Measurements from ENCODE around the gene TMEM127. TPM values are rescaled to one million over a fixed set of nuclear protein-coding genes. Genes with fewer than 3 reads are reported as not detected.
"Not testable (repeated sequence)": the region's sequence is repeated elsewhere in the genome, so short reads cannot be mapped to it uniquely, and the experiment has no call there.

Gene TMEM127
- total RNA-seq, 2 donors from 2014 or later: 27.0 to 28.3 TPM

DNA sequence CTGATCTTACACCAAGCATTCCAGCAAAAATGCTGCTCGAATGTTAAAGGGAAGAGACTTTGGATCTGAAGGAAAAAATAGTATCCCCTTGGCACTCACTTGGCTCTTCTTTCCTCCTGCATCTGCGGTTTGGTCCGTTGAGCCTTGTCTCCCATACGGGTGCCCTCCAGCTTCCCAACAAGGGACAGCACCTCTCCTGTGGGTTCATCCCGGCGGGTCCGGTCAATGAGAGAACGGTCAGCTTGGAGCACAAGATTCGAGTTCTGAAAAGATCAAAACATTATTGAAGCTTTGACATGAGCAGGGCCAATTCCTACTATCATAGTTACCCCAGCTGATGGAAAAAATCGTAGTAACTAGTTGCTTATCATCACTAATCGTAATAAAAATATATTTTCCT is 38.8 kb upstream of the TMEM127 start:
- no peak overlapping the region for H3K27ac ChIP-seq (ENCODE audit: low read depth, low read length)
- peak overlapping the region; percentile 93 for H3K4me3 ChIP-seq (ENCODE audit: low read length)
- Mint-ChIP-seq H3K36me3 (ENCODE audit: low read depth) (peaks cover 46% of the 10 kb centered on the region), H3K27ac (peak overlapping the region; percentile 61), H3K4me3 (peak overlapping the region; percentile 99), H3K27me3 (ENCODE audit: insufficient read depth) (peaks cover 6% of the 10 kb centered on the region), H3K9me3 (no peaks in the 10 kb centered on the region), H3K4me1 (peaks cover 15% of the 10 kb centered on the region)
- 63 to 64% methylated on average over 10 to 11 of the region's 11 CpGs for whole genome bisulfite sequencing, 2 experiments (ENCODE audit: insufficient coverage in 1 of 2, insufficient read length in 1 of 2)
- TF ChIP-seq, protein P1, sequence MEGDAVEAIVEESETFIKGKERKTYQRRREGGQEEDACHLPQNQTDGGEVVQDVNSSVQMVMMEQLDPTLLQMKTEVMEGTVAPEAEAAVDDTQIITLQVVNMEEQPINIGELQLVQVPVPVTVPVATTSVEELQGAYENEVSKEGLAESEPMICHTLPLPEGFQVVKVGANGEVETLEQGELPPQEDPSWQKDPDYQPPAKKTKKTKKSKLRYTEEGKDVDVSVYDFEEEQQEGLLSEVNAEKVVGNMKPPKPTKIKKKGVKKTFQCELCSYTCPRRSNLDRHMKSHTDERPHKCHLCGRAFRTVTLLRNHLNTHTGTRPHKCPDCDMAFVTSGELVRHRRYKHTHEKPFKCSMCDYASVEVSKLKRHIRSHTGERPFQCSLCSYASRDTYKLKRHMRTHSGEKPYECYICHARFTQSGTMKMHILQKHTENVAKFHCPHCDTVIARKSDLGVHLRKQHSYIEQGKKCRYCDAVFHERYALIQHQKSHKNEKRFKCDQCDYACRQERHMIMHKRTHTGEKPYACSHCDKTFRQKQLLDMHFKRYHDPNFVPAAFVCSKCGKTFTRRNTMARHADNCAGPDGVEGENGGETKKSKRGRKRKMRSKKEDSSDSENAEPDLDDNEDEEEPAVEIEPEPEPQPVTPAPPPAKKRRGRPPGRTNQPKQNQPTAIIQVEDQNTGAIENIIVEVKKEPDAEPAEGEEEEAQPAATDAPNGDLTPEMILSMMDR (conservative IDR thresholded peaks at IDR 0.05): no peak
- no peaks in the 10 kb centered on the region for H3K27me3 ChIP-seq (ENCODE audit: control insufficient read depth, insufficient read depth, low read length, poor library complexity, severe bottlenecking)
- DNase-seq: no peak
- H3K9me3 ChIP-seq (ENCODE audit: control insufficient read depth, low read length): no peaks in the 10 kb centered on the region
- H3K9ac ChIP-seq (ENCODE audit: extremely low read depth, low read length, poor library complexity, severe bottlenecking): peak overlapping the region; percentile 76
- H3K4me1 ChIP-seq (ENCODE audit: control insufficient read depth, insufficient read depth, low read length): peaks cover 6% of the 10 kb centered on the region
- H3K36me3 ChIP-seq (ENCODE audit: control insufficient read depth, insufficient read depth, low read length): peaks cover 47% of the 10 kb centered on the region

GRCh38 chr2:96301865-96302264 is 36.1 kb upstream of the TMEM127 start:
- Mint-ChIP-seq H3K4me3 (no peak overlapping the region), H3K4me1 (peaks cover 15% of the 10 kb centered on the region), H3K27ac (no peak overlapping the region), H3K9me3 (no peaks in the 10 kb centered on the region), H3K36me3 (ENCODE audit: low read depth) (peaks cover 70% of the 10 kb centered on the region), H3K27me3 (ENCODE audit: insufficient read depth) (no peaks in the 10 kb centered on the region)
- no peak for DNase-seq
- Histone ChIP-seq H3K4me3 (ENCODE audit: low read length) (no peak overlapping the region), H3K27me3 (ENCODE audit: control insufficient read depth, insufficient read depth, low read length, poor library complexity, severe bottlenecking) (no peaks in the 10 kb centered on the region), H3K27ac (ENCODE audit: low read depth, low read length) (no peak overlapping the region), H3K36me3 (ENCODE audit: control insufficient read depth, insufficient read depth, low read length) (peaks cover 74% of the 10 kb centered on the region), H3K9ac (ENCODE audit: extremely low read depth, low read length, poor library complexity, severe bottlenecking) (no peak overlapping the region), H3K4me1 (ENCODE audit: control insufficient read depth, insufficient read depth, low read length) (peaks cover 6% of the 10 kb centered on the region), H3K9me3 (ENCODE audit: control insufficient read depth, low read length) (no peaks in the 10 kb centered on the region)
- TF ChIP-seq, protein P1 (conservative IDR thresholded peaks at IDR 0.05): no peak
- WGBS, 2 experiments (ENCODE audit: insufficient coverage in 1 of 2, insufficient read length in 1 of 2): 100% methylated on average over 1 of the region's 1 CpG; no CpG with 5 or more reads in 1 of the 2 experiments

- H3K4me3 ChIP-seq (ENCODE audit: low read length): no peak overlapping the region
- DNase-seq: no peak
- Mint-ChIP-seq H3K27ac (no peak overlapping the region), H3K4me1 (no peaks in the 10 kb centered on the region), H3K27me3 (ENCODE audit: insufficient read depth) (no peaks in the 10 kb centered on the region), H3K36me3 (ENCODE audit: low read depth) (peaks cover 83% of the 10 kb centered on the region), H3K4me3 (no peak overlapping the region), H3K9me3 (no peaks in the 10 kb centered on the region)
- no peaks in the 10 kb centered on the region for H3K4me1 ChIP-seq (ENCODE audit: control insufficient read depth, insufficient read depth, low read length)
- peaks cover 94% of the 10 kb centered on the region for H3K36me3 ChIP-seq (ENCODE audit: control insufficient read depth, insufficient read depth, low read length)
- no peaks in the 10 kb centered on the region for H3K27me3 ChIP-seq (ENCODE audit: control insufficient read depth, insufficient read depth, low read length, poor library complexity, severe bottlenecking)
- no peak overlapping the region for H3K27ac ChIP-seq (ENCODE audit: low read depth, low read length)
- H3K9me3 ChIP-seq (ENCODE audit: control insufficient read depth, low read length): no peaks in the 10 kb centered on the region
- no peak overlapping the region for H3K9ac ChIP-seq (ENCODE audit: extremely low read depth, low read length, poor library complexity, severe bottlenecking)
- TF ChIP-seq, protein P1 (conservative IDR thresholded peaks at IDR 0.05): no peak
- 95 to 98% methylated on average over 5 of the region's 5 CpGs for WGBS, 2 experiments (ENCODE audit: insufficient coverage in 1 of 2, insufficient read length in 1 of 2)
Observed at GRCh38 chr2:96296925-96297324, 31.1 kb upstream of the TMEM127 start.

DNA sequence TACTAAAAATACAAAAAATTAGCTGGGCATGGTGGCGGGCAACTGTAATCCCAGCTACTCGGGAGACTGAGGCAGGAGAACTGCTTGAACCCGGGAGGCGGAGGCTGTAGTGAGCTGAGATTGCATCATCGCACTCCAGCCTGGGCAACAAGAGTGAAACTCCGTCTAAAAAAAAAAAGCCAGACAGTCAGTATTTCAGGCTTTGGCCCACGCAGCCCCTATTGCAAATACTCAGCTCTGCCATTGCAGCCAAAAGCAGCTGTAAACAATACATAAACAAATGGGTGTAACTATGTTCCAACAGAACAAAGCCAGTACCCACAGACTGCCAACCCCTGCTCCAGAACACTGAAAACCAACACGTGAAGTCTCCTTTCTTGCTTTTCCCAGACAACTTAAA is 28.5 kb upstream of the TMEM127 start:
- H3K9me3 ChIP-seq (ENCODE audit: control insufficient read depth, low read length); H3K4me3 Mint-ChIP-seq; H3K27me3 ChIP-seq (ENCODE audit: control insufficient read depth, insufficient read depth, low read length, poor library complexity, severe bottlenecking); H3K4me1 Mint-ChIP-seq; H3K27ac ChIP-seq (ENCODE audit: low read depth, low read length); H3K4me1 ChIP-seq (ENCODE audit: control insufficient read depth, insufficient read depth, low read length); H3K27ac Mint-ChIP-seq; H3K4me3 ChIP-seq (ENCODE audit: low read length); H3K9ac ChIP-seq (ENCODE audit: extremely low read depth, low read length, poor library complexity, severe bottlenecking); DNase-seq; H3K9me3 Mint-ChIP-seq; H3K27me3 Mint-ChIP-seq (ENCODE audit: insufficient read depth): not testable (repeated sequence)
- WGBS, 2 experiments (ENCODE audit: insufficient coverage in 1 of 2, insufficient read length in 1 of 2): 95 to 97% methylated on average over 7 to 8 of the region's 8 CpGs
- peaks cover 98% of the 10 kb centered on the region for H3K36me3 ChIP-seq (ENCODE audit: control insufficient read depth, insufficient read depth, low read length)
- H3K36me3 Mint-ChIP-seq (ENCODE audit: low read depth): peaks cover 88% of the 10 kb centered on the region

Data from endodermal cell (in vitro differentiated cells).